ENCODE results near the gene FABP7.
"Not testable (repeated sequence)": the region's sequence is repeated elsewhere in the genome, so short reads cannot be mapped to it uniquely, and the experiment has no call there.

The FABP7 gene

GRCh38 chr6:122779667-122780066 lies at the start of gene FABP7:
Gene FABP7, plus strand, starts transcription at chr6:122779716. Its CDS starts 79 bp downstream, at chr6:122779795.
- DNase-seq (ENCODE audit: low spot score), result no peak

- DNase-seq (ENCODE audit: low spot score), result no peak
These were observed 49.2 kb upstream of the FABP7 start for GRCh38 chr6:122730334-122730733.

GRCh38 chr6:122730775-122731386 lies 48.6 kb upstream of the FABP7 start:
- peak; percentile 30 for DNase-seq (ENCODE audit: low spot score)

- DNase-seq (ENCODE audit: low spot score), result no peak
These were observed 46.3 kb upstream of the FABP7 start for GRCh38 chr6:122733259-122733658.

- DNase-seq (ENCODE audit: low spot score), result no peak
These were observed 44.8 kb upstream of the FABP7 start for GRCh38 chr6:122734529-122735395.

- DNase-seq (ENCODE audit: low spot score), result no peak
These were observed 43.9 kb upstream of the FABP7 start for GRCh38 chr6:122735582-122735981.

- no peak for DNase-seq (ENCODE audit: low spot score)
These were observed 43.4 kb upstream of the FABP7 start for GRCh38 chr6:122736163-122736562.

- no peak for DNase-seq (ENCODE audit: low spot score)
These were observed 42.9 kb upstream of the FABP7 start for GRCh38 chr6:122736616-122737015.

- DNase-seq (ENCODE audit: low spot score), result no peak
These were observed 39.4 kb upstream of the FABP7 start for GRCh38 chr6:122740091-122740490.

GRCh38 chr6:122740936-122741335 lies 38.6 kb upstream of the FABP7 start:
- DNase-seq (ENCODE audit: low spot score), result no peak

GRCh38 chr6:122744247-122744646 lies 35.3 kb upstream of the FABP7 start:
- not testable (repeated sequence) for DNase-seq (ENCODE audit: low spot score)

- DNase-seq (ENCODE audit: low spot score), result not testable (repeated sequence)
These were observed 34.7 kb upstream of the FABP7 start for GRCh38 chr6:122744856-122745255.

- DNase-seq (ENCODE audit: low spot score), result no peak
These were observed 32.8 kb upstream of the FABP7 start for GRCh38 chr6:122746688-122747087.

- no peak for DNase-seq (ENCODE audit: low spot score)
These were observed 31.9 kb upstream of the FABP7 start for GRCh38 chr6:122747573-122747972.

- DNase-seq (ENCODE audit: low spot score), result not testable (repeated sequence)
These were observed 30.6 kb upstream of the FABP7 start for GRCh38 chr6:122748945-122749344.

- no peak for DNase-seq (ENCODE audit: low spot score)
These were observed 30.0 kb upstream of the FABP7 start for GRCh38 chr6:122749451-122750050.

- DNase-seq (ENCODE audit: low spot score), result no peak
These were observed 28.2 kb upstream of the FABP7 start for GRCh38 chr6:122751326-122751725.

GRCh38 chr6:122752459-122752858 lies 27.1 kb upstream of the FABP7 start:
- DNase-seq (ENCODE audit: low spot score), result no peak

- no peak for DNase-seq (ENCODE audit: low spot score)
These were observed 26.4 kb upstream of the FABP7 start for GRCh38 chr6:122753000-122753687.

- no peak for DNase-seq (ENCODE audit: low spot score)
These were observed 25.8 kb upstream of the FABP7 start for GRCh38 chr6:122753688-122754056.

- DNase-seq (ENCODE audit: low spot score), result no peak
These were observed 25.3 kb upstream of the FABP7 start for GRCh38 chr6:122754191-122754731.

GRCh38 chr6:122755901-122756300 lies 23.6 kb upstream of the FABP7 start:
- no peak for DNase-seq (ENCODE audit: low spot score)

All from activated CD4-positive, alpha-beta T cell treated with anti-CD3 and anti-CD28 coated beads, Interleukin-2, Interleukin-4, amounts not matched to agents 100 ng/mL and 50 ng/mL, durations not matched to agents 16 hours and 8 hours (primary cell).